ENCODE results near the gene MACROD1. TPM values are rescaled to one million over a fixed set of nuclear protein-coding genes. Genes with fewer than 3 reads are reported as not detected.
A peak's percentile ranks its signal among the peaks of the same experiment; 100 is the strongest.

The MACROD1 gene
- total and polyA plus RNA-seq, 9 of the 15 experiments (the other 6 are each of a cell fraction or from before 2014, with no cell fraction given), result 1.1 to 60.0 (median 26.4) TPM

- TF ChIP-seq HOXB6 (CRISPR knock-in tag; IDR thresholded peaks at IDR 0.05; ENCODE audit: borderline replicate concordance) (no peak), CHAMP1 (IDR thresholded peaks at IDR 0.05) (no peak), KAT2B (IDR thresholded peaks at IDR 0.05; ENCODE audit: low read depth, low read length) (no peak), STAT5A (IDR thresholded peaks at IDR 0.05; ENCODE audit: borderline replicate concordance, low read length) (no peak), THRAP3 (IDR thresholded peaks at IDR 0.05; ENCODE audit: borderline replicate concordance) (peak; percentile 87; the same call in 1 of the 2 replicates), CHCHD3 (CRISPR knock-in tag; IDR thresholded peaks at IDR 0.05) (no peak), SLC30A9 (CRISPR knock-in tag; IDR thresholded peaks at IDR 0.05) (no peak), NR2C2 (CRISPR knock-in tag; IDR thresholded peaks at IDR 0.05) (no peak; the same call in 1 of the 2 replicates), NR2C2 (tag; IDR thresholded peaks at IDR 0.05) (peak; percentile 77), ZFP1 (CRISPR knock-in tag; IDR thresholded peaks at IDR 0.05) (no peak), ZKSCAN3 (CRISPR knock-in tag; IDR thresholded peaks at IDR 0.05) (no peak), ESRRA (IDR thresholded peaks at IDR 0.05; ENCODE audit: borderline replicate concordance, low read depth) (no peak), ZNF785 (CRISPR knock-in tag; IDR thresholded peaks at IDR 0.05) (no peak), ZNF75A (CRISPR knock-in tag; IDR thresholded peaks at IDR 0.05) (no peak), PYGO2 (tag; IDR thresholded peaks at IDR 0.05) (0 out of 2 replicates have a peak, but pooled peaks have one; percentile 47), JUND (IDR thresholded peaks at IDR 0.05; ENCODE audit: borderline replicate concordance, low read depth, low read length) (peak; percentile 83), JUND (tag; IDR thresholded peaks at IDR 0.05; ENCODE audit: borderline replicate concordance, low read depth, low read length) (peak; percentile 74; the same call in 1 of the 3 replicates), ZBTB49 (CRISPR knock-in tag; IDR thresholded peaks at IDR 0.05; ENCODE audit: borderline replicate concordance) (no peak), U2AF1 (optimal IDR thresholded peaks at IDR 0.05; ENCODE audit: low read depth, low read length) (no peak), ZNF431 (CRISPR knock-in tag; IDR thresholded peaks at IDR 0.05) (no peak; the same call in 1 of the 2 replicates), ADNP (tag; IDR thresholded peaks at IDR 0.05) (no peak), ILK (tag; IDR thresholded peaks at IDR 0.05; ENCODE audit: borderline replicate concordance, low read depth) (no peak), CREB1 (IDR thresholded peaks at IDR 0.05) (peak; percentile 42; the same call in 1 of the 2 replicates), CREB1 (CRISPR knock-in tag; IDR thresholded peaks at IDR 0.05) (peak; percentile 65), ZBTB1 (CRISPR knock-in tag; IDR thresholded peaks at IDR 0.05; ENCODE audit: borderline replicate concordance, low read depth) (no peak), MCM2 (IDR thresholded peaks at IDR 0.05; ENCODE audit: low read depth) (no peak)
Measured at GRCh38 chr11:64207256-64208085, 41.6 kb upstream of the MACROD1 start (continued).
